Subcutaneous adipose tissue (tissue), 4 donors: ENCODE measurements around the gene NOL3. TPM values are rescaled to one million over a fixed set of nuclear protein-coding genes. Genes with fewer than 3 reads are reported as not detected.

Experiments
- total RNA-seq, 4 donors: library from RNA; depleted of rRNA; stranded (reverse); fragments of >200 nt; gene quantifications; one replicate each; pipeline ENCODE4 v1.1.0, GENCODE V29; 2016
- TF ChIP-seq, protein P1 (sequence below): fragments of 450-650 bp; IDR thresholded peaks from one replicate; pipeline ENCODE4 v1.5.1; 2016; ENCODE audit warnings: low read depth, mild to moderate bottlenecking, control low read depth, antibody characterized with exemption, moderate library complexity

NOL3 gene
- total RNA-seq, 4 donors from 2014 or later = 22.9 to 106 (median 57.4) TPM

DNA sequence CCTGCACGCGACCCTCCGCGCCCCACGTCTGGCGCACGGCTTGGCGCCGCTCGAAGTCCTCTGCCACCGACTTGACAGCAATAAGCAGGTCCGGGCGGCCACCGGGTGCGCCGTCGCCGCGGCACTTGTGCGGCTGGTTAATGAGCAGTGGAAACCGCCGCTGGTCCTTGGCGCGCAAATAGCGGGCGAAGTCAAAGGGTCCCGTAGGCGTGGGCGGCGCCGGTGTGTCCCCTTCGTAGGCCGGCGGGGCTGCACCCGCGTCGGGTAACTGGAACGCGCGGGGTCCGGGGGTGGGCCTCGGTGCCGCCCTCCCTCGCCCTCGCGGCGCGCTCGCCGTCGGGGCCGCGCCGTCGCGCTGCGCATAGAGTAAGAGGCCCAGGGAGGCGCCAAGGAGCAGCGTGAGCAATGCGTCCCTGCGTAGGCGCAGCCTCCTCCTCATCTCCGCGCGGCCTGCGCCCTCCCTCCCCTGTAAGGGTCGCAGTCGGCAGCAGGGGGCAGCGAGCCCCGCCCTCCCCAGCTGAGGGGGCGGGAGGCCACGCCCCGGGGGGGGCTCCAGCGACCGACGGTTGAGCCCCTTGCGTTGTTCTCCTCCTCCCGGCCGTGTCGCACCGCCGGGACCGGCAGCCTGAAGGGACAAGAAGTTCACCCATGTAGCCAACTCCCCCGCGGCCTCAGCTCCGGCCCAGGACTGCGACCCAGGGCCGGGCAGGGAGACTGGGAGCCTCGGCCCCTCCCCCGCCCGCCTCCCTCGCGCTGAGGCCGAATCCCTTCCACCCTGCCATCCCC is 20.1 kb upstream of the NOL3 start:
- TF ChIP-seq, protein P1, sequence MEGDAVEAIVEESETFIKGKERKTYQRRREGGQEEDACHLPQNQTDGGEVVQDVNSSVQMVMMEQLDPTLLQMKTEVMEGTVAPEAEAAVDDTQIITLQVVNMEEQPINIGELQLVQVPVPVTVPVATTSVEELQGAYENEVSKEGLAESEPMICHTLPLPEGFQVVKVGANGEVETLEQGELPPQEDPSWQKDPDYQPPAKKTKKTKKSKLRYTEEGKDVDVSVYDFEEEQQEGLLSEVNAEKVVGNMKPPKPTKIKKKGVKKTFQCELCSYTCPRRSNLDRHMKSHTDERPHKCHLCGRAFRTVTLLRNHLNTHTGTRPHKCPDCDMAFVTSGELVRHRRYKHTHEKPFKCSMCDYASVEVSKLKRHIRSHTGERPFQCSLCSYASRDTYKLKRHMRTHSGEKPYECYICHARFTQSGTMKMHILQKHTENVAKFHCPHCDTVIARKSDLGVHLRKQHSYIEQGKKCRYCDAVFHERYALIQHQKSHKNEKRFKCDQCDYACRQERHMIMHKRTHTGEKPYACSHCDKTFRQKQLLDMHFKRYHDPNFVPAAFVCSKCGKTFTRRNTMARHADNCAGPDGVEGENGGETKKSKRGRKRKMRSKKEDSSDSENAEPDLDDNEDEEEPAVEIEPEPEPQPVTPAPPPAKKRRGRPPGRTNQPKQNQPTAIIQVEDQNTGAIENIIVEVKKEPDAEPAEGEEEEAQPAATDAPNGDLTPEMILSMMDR = no peak

DNA sequence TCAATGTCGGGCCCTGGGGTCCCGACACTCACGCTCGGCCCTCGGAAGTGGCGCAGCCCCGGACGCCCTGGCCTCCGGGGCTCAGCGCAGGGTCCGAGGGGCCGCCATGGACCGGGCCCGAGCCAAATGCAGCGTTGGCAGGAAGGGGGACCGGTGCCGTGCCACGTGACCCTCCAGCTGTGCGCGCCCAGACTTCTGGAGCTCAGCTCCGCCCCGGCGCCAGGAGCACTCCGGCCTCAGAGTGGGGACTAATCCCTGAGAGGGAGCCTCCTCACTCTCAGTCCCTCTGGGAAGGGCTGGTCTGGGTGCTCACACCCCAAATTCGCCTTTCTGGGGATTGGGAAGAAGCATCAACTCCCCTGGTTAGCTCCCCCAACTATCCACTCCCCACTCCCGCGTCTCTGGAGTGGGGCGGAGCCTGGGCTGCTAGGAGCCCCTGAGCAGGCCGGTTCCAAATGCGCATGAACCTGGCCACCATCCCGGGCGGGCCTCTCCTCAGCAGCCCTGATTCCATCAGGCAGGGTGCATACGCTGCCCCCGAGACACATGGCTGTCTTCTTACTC is 19.4 kb upstream of the NOL3 start, which contains the start of gene B3GNT9:
TSS of gene B3GNT9 (minus strand) at position 166 of the 564 bp plus-strand sequence. CDS start 513 bp downstream, outside the sequence.
- TF ChIP-seq, protein P1 = no peak

DNA sequence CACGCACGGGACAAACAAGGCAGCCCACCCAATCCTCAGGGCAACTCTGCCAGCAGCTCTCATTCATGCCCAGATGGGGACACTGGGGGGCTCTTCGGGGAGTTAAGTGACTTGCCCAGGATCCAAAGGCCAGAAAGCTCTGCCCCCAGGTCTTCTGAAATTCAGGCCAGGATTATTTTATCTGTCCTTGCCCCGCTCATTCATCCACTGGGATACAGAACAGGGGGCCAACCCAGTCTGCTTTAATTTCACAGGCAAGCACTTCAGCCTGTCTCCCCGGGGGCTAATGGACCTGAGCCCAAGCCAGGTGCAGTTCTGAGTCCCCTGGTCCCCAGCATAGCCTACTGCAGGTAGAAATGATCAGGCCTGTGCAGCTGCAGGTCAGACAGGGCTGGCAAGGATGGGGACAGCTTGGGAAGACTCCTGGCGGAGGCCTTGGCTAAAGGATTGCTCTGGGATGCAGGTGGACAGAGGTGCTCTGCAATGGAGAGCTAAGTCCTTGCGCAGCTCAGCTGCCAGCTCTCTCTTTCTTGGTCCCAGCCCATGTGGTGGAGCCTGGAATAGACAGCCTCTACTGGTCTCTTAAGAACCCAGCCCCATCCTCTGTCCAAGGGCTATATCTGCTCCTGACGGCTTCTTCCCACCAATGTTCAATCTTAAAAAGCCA is 18.8 kb upstream of the NOL3 start:
- TF ChIP-seq, protein P1 = no peak

DNA sequence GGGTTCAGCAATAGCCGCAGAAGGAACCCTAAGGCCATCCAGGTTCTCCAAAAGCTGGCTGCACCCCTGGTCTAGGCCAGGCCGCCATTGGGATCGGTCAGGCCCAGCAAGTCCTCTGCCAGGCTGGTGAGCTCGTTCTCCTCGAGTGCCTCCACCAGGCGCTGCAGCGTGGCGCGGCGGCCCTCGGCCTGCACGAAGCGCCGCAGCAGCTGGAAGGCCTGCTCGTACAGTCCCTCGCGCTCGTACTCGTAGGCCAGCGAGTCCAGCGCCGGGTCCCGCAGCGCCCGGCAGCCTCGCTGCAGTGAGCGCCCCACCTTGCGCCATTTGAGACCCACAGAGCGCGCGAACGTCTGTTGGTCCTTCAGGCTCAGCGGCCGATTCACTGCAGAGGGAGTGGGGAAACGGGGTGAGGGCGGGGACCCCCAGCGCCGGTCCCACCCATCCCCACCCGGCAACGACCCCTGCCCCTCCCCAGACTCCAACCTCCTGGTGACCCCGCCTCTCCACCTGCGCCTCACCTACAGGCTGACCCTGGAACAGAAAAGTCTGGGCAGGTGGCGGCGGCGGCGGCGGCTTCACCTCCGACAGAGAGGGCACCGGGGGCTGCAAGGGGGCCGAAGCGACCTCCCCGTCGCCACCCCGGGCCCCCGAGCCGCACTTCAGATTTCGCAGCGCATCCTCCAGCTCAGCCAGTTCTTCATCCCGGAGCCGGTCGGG is 15.6 kb upstream of the NOL3 start:
- TF ChIP-seq, protein P1 = no peak

DNA sequence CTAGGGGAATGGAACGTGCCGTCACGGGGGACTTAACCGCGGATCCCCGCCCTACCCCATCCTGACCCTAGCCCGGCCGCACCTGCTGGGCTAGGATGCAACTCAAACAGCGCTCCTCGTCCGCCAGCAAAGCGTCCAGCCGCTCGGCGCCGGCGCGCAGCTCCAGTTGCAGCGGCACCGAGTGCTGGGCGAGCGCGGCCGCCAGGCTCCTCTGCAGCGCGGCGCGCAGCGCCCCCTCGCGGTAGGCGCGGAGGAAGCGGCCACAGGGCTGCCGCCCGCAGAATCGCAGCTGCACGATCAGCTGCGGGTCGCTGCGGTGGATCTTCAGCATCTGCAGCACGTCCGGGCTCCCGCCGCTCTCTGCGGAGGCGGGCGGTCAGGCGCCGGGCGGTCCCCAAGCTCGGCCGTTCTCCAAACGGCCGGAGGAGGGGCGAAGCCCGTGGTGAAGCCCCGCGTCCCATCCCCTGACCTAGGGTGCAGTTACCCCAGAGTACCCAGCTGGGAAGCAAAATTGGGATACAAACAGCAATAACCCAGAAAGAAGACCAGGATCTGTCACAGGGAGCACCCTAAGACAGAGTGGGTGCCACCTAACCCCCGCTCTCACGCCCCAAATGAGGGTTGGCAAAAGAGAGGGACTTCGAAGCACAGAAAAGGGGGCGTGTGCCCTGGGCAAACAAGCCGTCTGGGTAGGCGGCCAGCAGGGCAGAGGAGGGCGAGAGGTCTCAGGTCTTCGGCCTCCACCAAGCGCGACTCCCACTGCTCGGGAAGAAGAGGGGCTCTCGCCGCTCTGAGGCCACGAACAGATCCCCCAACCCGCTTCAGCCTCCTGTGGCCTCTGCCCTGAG is 14.8 kb upstream of the NOL3 start:
- TF ChIP-seq, protein P1 = no peak

DNA sequence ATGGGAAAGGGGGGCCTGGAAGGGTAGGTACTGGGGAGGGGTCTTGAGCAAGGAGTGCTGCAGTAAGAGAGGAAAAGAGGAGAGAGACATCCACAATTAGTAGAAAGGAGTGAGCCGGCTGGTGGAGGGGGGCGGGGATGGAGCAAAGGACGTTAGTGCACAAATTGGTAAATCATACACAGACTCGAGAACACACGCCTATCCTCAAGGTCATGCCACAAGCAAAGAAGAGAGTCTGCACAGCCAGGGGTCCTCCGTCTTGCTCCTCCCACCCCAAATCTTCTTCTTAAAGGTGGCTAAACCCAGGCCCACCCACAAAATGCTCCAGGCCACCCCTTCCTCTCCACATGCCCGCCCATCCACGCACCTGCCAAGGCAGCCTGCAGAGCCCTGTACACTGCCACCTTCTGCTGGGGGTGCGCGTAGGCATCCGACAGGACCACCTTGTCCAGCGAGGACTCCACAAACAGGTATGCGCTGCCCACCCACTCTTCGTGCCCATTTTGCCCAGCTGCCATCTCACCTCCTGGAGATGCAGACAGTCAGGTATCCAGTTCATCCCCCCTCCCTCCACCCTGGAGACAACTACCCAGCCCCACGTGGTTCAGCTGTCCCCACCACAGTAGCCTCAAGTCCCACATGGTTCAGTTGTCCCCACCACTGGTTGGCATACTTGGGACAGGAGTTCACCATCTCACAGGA is 14.0 kb upstream of the NOL3 start:
- TF ChIP-seq, protein P1 = no peak
